GM19397 (cell line): ENCODE data around the gene KCNC3.

ENCODE experiments used
- ATAC-seq: cut with Tn5 transposase; IDR thresholded peaks from one replicate; pipeline ENCODE4 v1.9.1; 2021; ENCODE audit warnings: mild to moderate bottlenecking, moderate library complexity; ENCODE audit not compliant: unreplicated experiment

KCNC3 gene

GRCh38 chr19:50329146-50329925 lies at the start of gene KCNC3:
Gene KCNC3, minus strand, starts transcription at chr19:50329377. Its CDS starts 295 bp downstream, at chr19:50329082.
- ATAC-seq: peak; percentile 40

GRCh38 chr19:50378863-50379236 lies 49.7 kb upstream of the KCNC3 start:
- no peak for ATAC-seq

- no peak for ATAC-seq
Observed at GRCh38 chr19:50378169-50378862, 49.1 kb upstream of the KCNC3 start.

- no peak for ATAC-seq
Observed at GRCh38 chr19:50377517-50377916, 48.3 kb upstream of the KCNC3 start.

GRCh38 chr19:50377051-50377461 lies 47.9 kb upstream of the KCNC3 start:
- ATAC-seq: no peak

- peak; percentile 88 for ATAC-seq
Observed at GRCh38 chr19:50376166-50377050, 47.2 kb upstream of the KCNC3 start, which contains the start of gene NR1H2. Gene NR1H2, plus strand, starts transcription at chr19:50376457. Its CDS starts 1,149 bp downstream, at chr19:50377606.

- no peak for ATAC-seq
Observed at GRCh38 chr19:50371914-50372475, 42.8 kb upstream of the KCNC3 start.

GRCh38 chr19:50368649-50369570 lies 39.7 kb upstream of the KCNC3 start:
- no peak for ATAC-seq

- ATAC-seq: no peak
Observed at GRCh38 chr19:50365434-50366306, 36.5 kb upstream of the KCNC3 start, which contains the start of gene NAPSA. Gene NAPSA, minus strand, starts transcription at chr19:50365639. Its CDS starts 18 bp downstream, at chr19:50365621.

GRCh38 chr19:50362656-50363424 lies 33.7 kb upstream of the KCNC3 start:
- no peak for ATAC-seq

- no peak for ATAC-seq
Observed at GRCh38 chr19:50362030-50362412, 32.8 kb upstream of the KCNC3 start.

- no peak for ATAC-seq
Observed at GRCh38 chr19:50361290-50362029, 32.3 kb upstream of the KCNC3 start.

GRCh38 chr19:50359328-50359818 lies 30.2 kb upstream of the KCNC3 start:
- no peak for ATAC-seq

- ATAC-seq: no peak
Observed at GRCh38 chr19:50358483-50359327, 29.5 kb upstream of the KCNC3 start.

- ATAC-seq: peak; percentile 65
Observed at GRCh38 chr19:50357178-50358100, 28.3 kb upstream of the KCNC3 start.
